Keratinocyte (primary cell): ENCODE measurements around the gene CLEC16A. TPM values are rescaled to one million over a fixed set of nuclear protein-coding genes. Genes with fewer than 3 reads are reported as not detected.
A peak's percentile ranks its signal among the peaks of the same experiment; 100 is the strongest.

ENCODE experiments used
- DNase-seq: peaks from one replicate; pipeline ENCODE4 v3.0.0-alpha.2; 2011; ENCODE audit warnings: low read depth, missing footprints, low spot score
- FAIRE-seq: peaks from 2 replicates; lab custom pipeline; 2011; peaks lifted over from hg19 to GRCh38; lab: Jason Lieb, UNC
- H2AFZ ChIP-seq: 2 replicates; pipeline ENCODE4 v1.6.0; 2012; ENCODE audit warnings: low read length, control low read depth, inconsistent platforms; ENCODE audit not compliant: control insufficient read depth
- H3K27ac ChIP-seq: 2 replicates; pipeline ENCODE4 v1.5.1; 2011; ENCODE audit warnings: low read length; ENCODE audit not compliant: control insufficient read depth, insufficient read depth
- H3K27me3 ChIP-seq: 3 replicates; pipeline ENCODE4 v1.6.0; 2011; ENCODE audit warnings: low read length; ENCODE audit not compliant: control insufficient read depth, insufficient read depth; ENCODE audit errors: extremely low read depth
- H3K36me3 ChIP-seq, 2 experiments: 2 replicates in 1 of 2; 3 replicates in 1 of 2; pipeline ENCODE4 v1.5.1; 2011; ENCODE audit warnings: low read length in 2 of 2, mild to moderate bottlenecking in 1 of 2; ENCODE audit not compliant: control insufficient read depth in 2 of 2, insufficient read depth in 2 of 2; ENCODE audit errors: extremely low read depth in 1 of 2
- H3K4me1 ChIP-seq: 3 replicates; pipeline ENCODE4 v1.5.1; 2011; ENCODE audit warnings: low read length; ENCODE audit not compliant: control insufficient read depth, insufficient read depth; ENCODE audit errors: extremely low read depth
- H3K4me2 ChIP-seq: 3 replicates; pipeline ENCODE4 v1.6.0; 2011; ENCODE audit warnings: low read depth, low read length; ENCODE audit not compliant: control insufficient read depth, insufficient read depth; ENCODE audit errors: extremely low read depth
- H3K4me3 ChIP-seq, 3 experiments: fragments of 200-600 bp in 1 of 3; sonication (generic) in 1 of 3; 2 replicates in 2 of 3; 3 replicates in 1 of 3; pipeline ENCODE4 v1.5.1; 2011 to 2016; ENCODE audit warnings: low read length in 3 of 3, mild to moderate bottlenecking in 3 of 3, control low read depth in 2 of 3, inconsistent platforms in 1 of 3, low read depth in 1 of 3, mixed read lengths in 1 of 3, mixed run types in 1 of 3, moderate library complexity in 1 of 3; ENCODE audit not compliant: control insufficient read depth in 2 of 3, insufficient read depth in 2 of 3; ENCODE audit errors: extremely low read depth in 1 of 3
- H3K79me2 ChIP-seq: 2 replicates; pipeline ENCODE4 v1.6.0; 2012; ENCODE audit warnings: low read length; ENCODE audit not compliant: control insufficient read depth, insufficient read depth
- H3K9ac ChIP-seq: 3 replicates; pipeline ENCODE4 v1.6.0; 2011; ENCODE audit warnings: low read length; ENCODE audit not compliant: control insufficient read depth, insufficient read depth; ENCODE audit errors: extremely low read depth
- H3K9me1 ChIP-seq: 3 replicates; pipeline ENCODE4 v1.6.0; 2011; ENCODE audit warnings: low read length; ENCODE audit not compliant: control insufficient read depth, insufficient read depth; ENCODE audit errors: extremely low read depth
- H3K9me3 ChIP-seq: 2 replicates; pipeline ENCODE4 v1.5.1; 2012; ENCODE audit warnings: low read depth, low read length; ENCODE audit not compliant: control insufficient read depth
- H4K20me1 ChIP-seq: 3 replicates; pipeline ENCODE4 v1.6.0; 2011; ENCODE audit warnings: low read length; ENCODE audit not compliant: control insufficient read depth, insufficient read depth; ENCODE audit errors: extremely low read depth
- CTCF ChIP-seq, 3 experiments: IDR thresholded peaks in 1 of 3; conservative IDR thresholded peaks in 1 of 3; optimal IDR thresholded peaks in 1 of 3; 2 replicates in 2 of 3; 3 replicates in 1 of 3; pipeline versions ENCODE3 to v1.5.1; 2011; ENCODE audit warnings: low read length in 3 of 3, mild to moderate bottlenecking in 3 of 3, moderate library complexity in 2 of 3, control low read depth in 1 of 3, inconsistent platforms in 1 of 3; ENCODE audit not compliant: insufficient read depth in 2 of 3; ENCODE audit errors: extremely low read depth in 1 of 3
- EZH2 ChIP-seq: IDR thresholded peaks from one replicate; pipeline ENCODE4 v1.6.1; 2012; ENCODE audit warnings: inconsistent platforms, mild to moderate bottlenecking, low read length, moderate library complexity
- dilution Hi-C: fragments of 300-500 bp; cut with MboI; formaldehyde crosslinking; loops from one replicate; pipeline ENCODE4 v1.7.0; 2020; ENCODE audit warnings: low sequenced_read_pairs; ENCODE audit not compliant: extremely low pct_ligation_motif_present
- polyA plus RNA-seq, 5 experiments: library from polyadenylated mRNA; depleted of rRNA in 3 of 5; stranded (reverse) in 3 of 5; stranded (forward) in 1 of 5; unstranded in 1 of 5; fragments of >200 nt; gene quantifications; 1 replicate in 1 of 5; 2 replicates in 3 of 5; 3 replicates in 1 of 5; pipeline versions ENCODE4 v1.2.1 to v1.2.3, GENCODE V29; 2011 to 2012; ENCODE audit warnings: missing spikeins in 2 of 5, low read depth in 1 of 5, low replicate concordance in 1 of 5

Gene CLEC16A
- polyA plus RNA-seq, 1 donor (not counting 4 experiments of a cell fraction or from before 2014, with no cell fraction given): 9.5 TPM

DNA sequence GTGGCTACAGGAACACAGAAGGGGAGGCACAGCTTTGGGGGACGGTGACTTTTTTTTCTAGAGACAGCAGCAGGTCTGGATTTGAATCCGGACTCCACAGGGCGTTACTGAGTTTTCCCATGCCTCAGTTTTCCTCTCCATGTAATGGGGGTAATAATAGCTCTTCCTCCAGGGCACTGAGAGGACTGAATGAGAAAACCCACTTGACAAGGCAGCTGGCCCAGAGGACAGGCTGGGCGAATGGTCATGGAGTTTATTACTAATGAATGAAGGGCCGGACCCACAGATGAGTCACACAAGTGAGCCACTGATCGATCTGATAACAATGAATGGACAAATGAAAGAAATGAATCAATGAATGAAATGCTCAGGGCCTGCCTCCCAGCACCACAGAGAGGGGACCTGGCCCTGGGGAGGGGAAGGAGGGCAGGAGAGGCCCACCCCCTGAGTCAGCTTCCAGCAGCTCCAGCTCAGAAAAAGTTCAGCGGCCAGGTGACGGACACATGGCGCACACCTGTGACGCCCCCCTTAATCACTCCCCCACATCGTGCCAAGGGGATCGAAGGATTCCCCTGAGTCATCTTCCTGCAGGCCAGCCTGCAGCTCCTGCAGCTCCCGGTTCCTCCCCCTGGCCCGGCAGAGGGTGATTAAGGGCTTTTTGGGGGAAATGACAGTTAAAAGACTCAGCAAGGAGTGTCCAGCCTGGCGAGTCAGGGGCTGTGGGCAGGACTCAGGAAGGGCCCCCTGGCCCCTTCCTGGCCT, 257.3 kb downstream of the CLEC16A start:
- FAIRE-seq (peak; percentile 73), DNase-seq (peak; percentile 93)
- dilution Hi-C loops: loop anchor here (10.0 kb wide), 1 partner anchor 153 kb away; no protein-coding TSS in a partner anchor
- H3K9ac ChIP-seq: peak overlapping the region; percentile 88
- H3K36me3 ChIP-seq: no peaks in the 10 kb centered on the region
- H3K4me2 ChIP-seq: peak overlapping the region; percentile 94
- TF ChIP-seq EZH2 (no peak), CTCF (optimal IDR thresholded peaks at IDR 0.05 in 1 of 3, IDR thresholded peaks at IDR 0.05 in 1 of 3, conservative IDR thresholded peaks at IDR 0.05 in 1 of 3; ENCODE audit: extremely low read depth in 1 of 3, insufficient read depth in 2 of 3, low read length in 3 of 3) (no peak)
- H3K9me1 ChIP-seq: no peaks in the 10 kb centered on the region
- peak overlapping the region; percentile 98 for H3K27ac ChIP-seq
- H2AFZ ChIP-seq: peak overlapping the region; percentile 40
- H3K9me3 ChIP-seq: no peaks in the 10 kb centered on the region
- no peaks in the 10 kb centered on the region for H4K20me1 ChIP-seq
- H3K4me3 ChIP-seq: peak overlapping the region in 2 of 3 experiments; percentile 54 to 61
- H3K27me3 ChIP-seq: no peaks in the 10 kb centered on the region
- peaks cover 47% of the 10 kb centered on the region for H3K4me1 ChIP-seq
- no peaks in the 10 kb centered on the region for H3K79me2 ChIP-seq

DNA sequence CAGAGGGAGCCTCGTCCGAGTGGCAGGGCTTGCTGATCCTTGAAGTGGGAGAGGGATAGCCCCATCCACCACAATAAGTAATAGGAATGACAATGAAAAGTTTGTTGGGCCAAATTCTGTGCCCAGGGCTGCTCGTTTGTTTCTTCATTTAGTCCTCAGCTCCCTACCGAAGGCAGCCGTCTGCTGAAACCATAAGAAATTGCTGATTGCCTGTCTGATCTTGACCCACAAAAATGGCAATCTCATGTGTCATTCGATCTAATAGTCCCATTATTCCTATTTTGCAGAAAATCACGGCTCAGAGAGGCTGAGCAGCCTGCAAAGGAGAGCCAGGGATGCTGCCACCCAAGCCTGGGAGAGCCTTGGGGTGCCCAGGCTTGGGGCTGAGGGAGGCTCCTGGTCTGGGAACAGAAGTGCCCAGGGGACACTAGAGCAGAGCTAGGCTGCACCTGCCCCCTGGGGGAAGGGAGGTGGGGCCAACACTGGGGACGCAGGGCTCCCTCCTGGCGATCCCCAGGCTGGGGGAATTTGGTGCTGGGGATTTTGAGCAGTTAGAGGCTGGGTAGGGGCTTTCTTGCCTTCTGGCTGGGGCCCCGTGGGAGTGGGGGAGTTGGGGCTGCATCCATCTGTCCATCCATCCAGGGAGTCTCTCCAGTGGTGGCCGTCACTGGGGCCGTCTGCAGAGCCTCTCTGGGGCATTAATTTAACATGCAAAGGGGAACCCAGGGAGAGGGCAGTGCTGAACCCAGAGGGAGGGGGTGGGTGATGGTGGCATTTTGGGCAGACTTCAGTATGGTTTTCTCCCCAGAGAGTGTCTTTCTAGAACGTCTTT, 258.1 kb downstream of the CLEC16A start:
- H3K27ac ChIP-seq: peak overlapping the region; percentile 98
- DNase-seq (no peak), FAIRE-seq (peak; percentile 29)
- H3K9me3 ChIP-seq: peaks cover 2% of the 10 kb centered on the region
- no peaks in the 10 kb centered on the region for H3K9me1 ChIP-seq
- TF ChIP-seq EZH2 (no peak), CTCF (optimal IDR thresholded peaks at IDR 0.05 in 1 of 3, IDR thresholded peaks at IDR 0.05 in 1 of 3, conservative IDR thresholded peaks at IDR 0.05 in 1 of 3; ENCODE audit: extremely low read depth in 1 of 3, insufficient read depth in 2 of 3, low read length in 3 of 3) (no peak)
- H3K4me3 ChIP-seq: peak overlapping the region in 2 of 3 experiments; percentile 54 to 61
- H2AFZ ChIP-seq: peak overlapping the region; percentile 40
- no peaks in the 10 kb centered on the region for H3K79me2 ChIP-seq
- dilution Hi-C loops: loop anchor here (10.0 kb wide), 1 partner anchor 152 kb away; no protein-coding TSS in a partner anchor
- H3K36me3 ChIP-seq: no peaks in the 10 kb centered on the region
- peak overlapping the region; percentile 88 for H3K9ac ChIP-seq
- H3K4me1 ChIP-seq: peaks cover 52% of the 10 kb centered on the region
- no peaks in the 10 kb centered on the region for H3K27me3 ChIP-seq
- no peaks in the 10 kb centered on the region for H4K20me1 ChIP-seq
- peak overlapping the region; percentile 94 for H3K4me2 ChIP-seq
